Activated T-cell treated with anti-CD3 and anti-CD28 coated beads for 4 hours (primary cell): ENCODE measurements around the gene MID2.
"Not testable (repeated sequence)": the region's sequence is repeated elsewhere in the genome, so short reads cannot be mapped to it uniquely, and the experiment has no call there.

ENCODE experiments used
- DNase-seq: peaks from one replicate; pipeline ENCODE4 v3.0.0-alpha.2; 2020

The MID2 gene

GRCh38 chrX:107845625-107846024 lies 20.0 kb downstream of the MID2 start:
- no peak for DNase-seq

- DNase-seq = no peak
Observed at GRCh38 chrX:107848591-107848990, 22.9 kb downstream of the MID2 start.

- no peak for DNase-seq
Observed at GRCh38 chrX:107849747-107850421, 24.2 kb downstream of the MID2 start.

- DNase-seq = no peak
Observed at GRCh38 chrX:107850422-107850765, 24.7 kb downstream of the MID2 start.

GRCh38 chrX:107851215-107851614 lies 25.5 kb downstream of the MID2 start:
- DNase-seq = no peak

- not testable (repeated sequence) for DNase-seq
Observed at GRCh38 chrX:107851665-107852064, 26.0 kb downstream of the MID2 start.

- no peak for DNase-seq
Observed at GRCh38 chrX:107856289-107856688, 30.6 kb downstream of the MID2 start.

- not testable (repeated sequence) for DNase-seq
Observed at GRCh38 chrX:107857041-107857440, 31.4 kb downstream of the MID2 start.

GRCh38 chrX:107857837-107858236 lies 32.2 kb downstream of the MID2 start:
- no peak for DNase-seq

GRCh38 chrX:107861056-107861455 lies 35.4 kb downstream of the MID2 start:
- no peak for DNase-seq

GRCh38 chrX:107871136-107871535 lies 45.5 kb downstream of the MID2 start:
- DNase-seq = no peak

GRCh38 chrX:107878106-107878505 lies 52.4 kb downstream of the MID2 start:
- no peak for DNase-seq

- no peak for DNase-seq
Observed at GRCh38 chrX:107880054-107880610, 54.5 kb downstream of the MID2 start.

GRCh38 chrX:107894038-107894437 lies 68.4 kb downstream of the MID2 start:
- DNase-seq = peak; percentile 0

- DNase-seq = no peak
Observed at GRCh38 chrX:107902721-107903120, 77.1 kb downstream of the MID2 start.

GRCh38 chrX:107905366-107905765 lies 79.7 kb downstream of the MID2 start:
- DNase-seq = no peak

GRCh38 chrX:107924136-107924746 lies 98.6 kb downstream of the MID2 start:
- DNase-seq = no peak

- DNase-seq = no peak
Observed at GRCh38 chrX:107934262-107934661, 108.6 kb downstream of the MID2 start.

GRCh38 chrX:107935200-107935599 lies 109.5 kb downstream of the MID2 start:
- DNase-seq = no peak

GRCh38 chrX:107935664-107936433 lies 110.2 kb downstream of the MID2 start:
- DNase-seq = no peak

- DNase-seq = no peak
Observed at GRCh38 chrX:107936434-107936730, 110.7 kb downstream of the MID2 start.

GRCh38 chrX:107940095-107940494 lies 114.4 kb downstream of the MID2 start:
- no peak for DNase-seq

GRCh38 chrX:107955337-107955736 lies 129.7 kb downstream of the MID2 start:
- not testable (repeated sequence) for DNase-seq

GRCh38 chrX:107968623-107969022 lies 143.0 kb downstream of the MID2 start:
- no peak for DNase-seq
